ENCODE data around the gene TOX2. TPM values are rescaled to one million over a fixed set of nuclear protein-coding genes. Genes with fewer than 3 reads are reported as not detected.

Gene TOX2
- total RNA-seq, 1 experiment from 2014 or later, result 2.7 TPM

DNA sequence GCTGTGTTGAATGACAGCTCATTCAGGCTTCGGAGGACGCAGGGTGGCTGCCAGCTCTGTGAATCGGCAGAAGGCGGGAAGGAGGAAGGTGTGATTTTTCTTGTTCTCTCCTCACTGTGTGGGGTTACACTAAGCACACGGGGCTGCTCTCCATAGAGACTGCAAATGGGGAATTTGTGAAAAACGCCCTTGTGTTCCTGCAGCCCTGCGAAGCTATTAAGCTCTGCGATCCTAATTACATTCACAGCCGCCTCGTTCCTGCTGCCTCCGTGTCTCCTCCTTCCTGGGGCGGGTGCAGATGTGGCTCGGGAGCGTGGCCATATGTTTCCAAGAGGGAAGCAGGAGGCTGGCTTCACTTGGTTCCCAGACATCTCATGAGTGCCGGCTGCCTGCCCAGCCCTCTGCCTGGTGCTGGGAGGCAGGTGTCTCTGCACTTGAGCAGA, 124.0 kb downstream of the TOX2 start:
- peaks cover 41% of the 10 kb centered on the region for H3K27me3 Mint-ChIP-seq (ENCODE audit: insufficient read depth, unreplicated experiment)
- H3K4me1 Mint-ChIP-seq (ENCODE audit: insufficient read depth, unreplicated experiment), result no peaks in the 10 kb centered on the region
- no peak overlapping the region for H3K4me3 Mint-ChIP-seq (ENCODE audit: unreplicated experiment)
- CTCF ChIA-PET, result interaction anchor here (0.6 kb wide), 1 partner anchor 283 kb away, joined by 3 read pairs; no protein-coding TSS in a partner anchor
- POLR2A ChIA-PET, result no interaction called here
- H3K9me3 Mint-ChIP-seq (ENCODE audit: unreplicated experiment), result no peaks in the 10 kb centered on the region
- intact Hi-C loops (cut with micrococcal nuclease), result no loop called here
- no peak for DNase-seq (ENCODE audit: unreplicated experiment)
- peak overlapping the region; percentile 12 for H3K27ac Mint-ChIP-seq (ENCODE audit: low read depth, unreplicated experiment)
- no TSS peak for BruUV-seq (replicated peaks)
- no peak for TF ChIP-seq CTCF (IDR thresholded peaks at IDR 0.05; ENCODE audit: unreplicated experiment)
- no peaks in the 10 kb centered on the region for H3K36me3 Mint-ChIP-seq (ENCODE audit: insufficient read depth, unreplicated experiment)

GRCh38 chr20:44039147-44039546, 124.5 kb downstream of the TOX2 start:
- ChIA-PET CTCF (interaction anchor here (0.6 kb wide), 1 partner anchor 183 kb away, joined by 3 read pairs; no protein-coding TSS in a partner anchor), POLR2A (no interaction called here)
- intact Hi-C loops (cut with micrococcal nuclease), result no loop called here
- no peaks in the 10 kb centered on the region for H3K4me1 Mint-ChIP-seq (ENCODE audit: insufficient read depth, unreplicated experiment)
- H3K27ac Mint-ChIP-seq (ENCODE audit: low read depth, unreplicated experiment), result peak overlapping the region; percentile 12
- no TSS peak for BruUV-seq (replicated peaks)
- no peak for DNase-seq (ENCODE audit: unreplicated experiment)
- no peaks in the 10 kb centered on the region for H3K36me3 Mint-ChIP-seq (ENCODE audit: insufficient read depth, unreplicated experiment)
- no peaks in the 10 kb centered on the region for H3K9me3 Mint-ChIP-seq (ENCODE audit: unreplicated experiment)
- TF ChIP-seq CTCF (IDR thresholded peaks at IDR 0.05; ENCODE audit: unreplicated experiment), result no peak
- H3K27me3 Mint-ChIP-seq (ENCODE audit: insufficient read depth, unreplicated experiment), result peaks cover 41% of the 10 kb centered on the region
- H3K4me3 Mint-ChIP-seq (ENCODE audit: unreplicated experiment), result no peak overlapping the region

DNA sequence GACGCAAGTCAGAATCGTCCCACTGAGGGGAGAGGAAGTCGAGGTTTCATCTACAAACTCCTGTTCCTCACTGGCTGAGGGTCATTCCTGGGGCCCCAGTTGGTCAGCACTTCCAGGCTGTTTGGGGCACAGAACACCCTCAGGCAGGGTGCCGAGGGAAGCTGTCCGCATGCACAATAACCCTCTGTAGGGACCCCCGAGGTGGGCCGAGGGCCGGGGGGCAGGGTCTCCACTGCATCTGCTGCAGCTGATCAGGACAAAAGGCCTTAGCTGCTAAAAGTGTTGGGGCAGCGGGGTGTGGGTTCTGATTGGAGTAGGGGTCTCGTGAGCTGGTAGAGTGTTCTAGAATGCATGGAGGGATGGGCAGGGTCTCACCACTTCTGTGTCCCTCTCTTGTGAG, 125.1 kb downstream of the TOX2 start:
- Mint-ChIP-seq H3K4me3 (ENCODE audit: unreplicated experiment) (no peak overlapping the region), H3K27ac (ENCODE audit: low read depth, unreplicated experiment) (no peak overlapping the region), H3K27me3 (ENCODE audit: insufficient read depth, unreplicated experiment) (peaks cover 41% of the 10 kb centered on the region), H3K36me3 (ENCODE audit: insufficient read depth, unreplicated experiment) (no peaks in the 10 kb centered on the region), H3K9me3 (ENCODE audit: unreplicated experiment) (no peaks in the 10 kb centered on the region), H3K4me1 (ENCODE audit: insufficient read depth, unreplicated experiment) (no peaks in the 10 kb centered on the region)
- POLR2A ChIA-PET, result no interaction called here
- no TSS peak for BruUV-seq (replicated peaks)
- intact Hi-C loops (cut with micrococcal nuclease), result no loop called here
- CTCF ChIA-PET, result interaction anchor here (0.6 kb wide), 2 partner anchors 143 to 184 kb away, joined by 3 to 4 read pairs; no protein-coding TSS in a partner anchor
- no peak for DNase-seq (ENCODE audit: unreplicated experiment)
- TF ChIP-seq CTCF (IDR thresholded peaks at IDR 0.05; ENCODE audit: unreplicated experiment), result no peak

DNA sequence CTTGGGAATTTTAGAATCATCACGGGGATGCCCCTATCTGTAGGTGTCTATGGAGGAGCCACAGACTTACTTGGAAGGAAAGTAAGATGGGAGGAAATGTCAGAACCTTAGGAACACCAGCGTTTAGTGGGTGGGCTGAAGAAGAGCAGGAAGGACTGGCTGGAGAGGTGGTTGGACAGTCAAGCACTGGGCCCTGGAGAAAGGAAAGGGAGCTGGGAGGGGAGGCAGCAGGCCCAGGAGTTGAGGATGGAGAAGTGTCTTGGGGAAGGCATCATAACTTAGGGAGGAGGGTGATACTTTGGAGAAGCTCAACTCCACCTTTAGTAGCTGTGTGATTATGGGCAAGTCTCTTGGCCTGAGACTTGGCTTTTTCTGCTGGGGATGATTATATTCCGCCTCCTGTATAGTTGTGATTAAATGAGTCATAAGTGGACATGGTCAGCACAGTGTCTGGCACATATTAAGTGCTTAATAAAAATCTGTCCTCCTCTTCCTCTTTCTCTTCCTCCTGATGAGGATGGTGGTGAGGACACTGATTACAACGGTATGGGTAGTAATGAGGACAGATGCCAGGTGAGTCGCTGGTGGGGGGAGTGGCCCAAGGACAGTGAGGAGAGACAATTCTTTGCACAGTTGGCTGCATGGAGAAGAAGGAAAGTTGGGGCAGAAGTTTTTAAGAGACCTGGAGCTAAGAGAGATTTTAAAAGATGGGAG, 125.7 kb downstream of the TOX2 start:
- H3K36me3 Mint-ChIP-seq (ENCODE audit: insufficient read depth, unreplicated experiment), result no peaks in the 10 kb centered on the region
- no peak for DNase-seq (ENCODE audit: unreplicated experiment)
- ChIA-PET POLR2A (no interaction called here), CTCF (interaction anchor here (0.6 to 1.4 kb wide), 4 partner anchors 42 to 607 kb away, joined by 3 to 4 read pairs (median 3); no protein-coding TSS in a partner anchor)
- no TSS peak for BruUV-seq (replicated peaks)
- H3K9me3 Mint-ChIP-seq (ENCODE audit: unreplicated experiment), result no peaks in the 10 kb centered on the region
- peaks cover 35% of the 10 kb centered on the region for H3K27me3 Mint-ChIP-seq (ENCODE audit: insufficient read depth, unreplicated experiment)
- H3K4me1 Mint-ChIP-seq (ENCODE audit: insufficient read depth, unreplicated experiment), result no peaks in the 10 kb centered on the region
- TF ChIP-seq CTCF (IDR thresholded peaks at IDR 0.05; ENCODE audit: unreplicated experiment), result no peak
- intact Hi-C loops (cut with micrococcal nuclease), result no loop called here
- H3K27ac Mint-ChIP-seq (ENCODE audit: low read depth, unreplicated experiment), result no peak overlapping the region
- no peak overlapping the region for H3K4me3 Mint-ChIP-seq (ENCODE audit: unreplicated experiment)
